HFF-Myc (cell line): ENCODE results near the gene PRKCA.

Source experiments
- DNase-seq: peaks from one replicate; pipeline ENCODE4 v3.0.0-alpha.2; 2011; ENCODE audit warnings: low read depth; ENCODE audit errors: extremely low read depth
- H3K4me3 ChIP-seq: replicated peaks from 2 replicates; pipeline ENCODE4 v1.5.1; 2011; ENCODE audit warnings: low read depth, mild to moderate bottlenecking, control low read depth, low read length
- CTCF ChIP-seq: IDR thresholded peaks from 2 replicates; pipeline ENCODE4 v1.5.1; 2012; ENCODE audit warnings: mild to moderate bottlenecking, low read depth, low read length, control low read depth; ENCODE audit errors: missing control alignments

PRKCA gene

GRCh38 chr17:66523378-66524200, 221.2 kb downstream of the PRKCA start:
- no peak for DNase-seq
- H3K4me3 ChIP-seq, result no peak overlapping the region
- TF ChIP-seq CTCF, result no peak

GRCh38 chr17:66524877-66525276, 222.5 kb downstream of the PRKCA start:
- TF ChIP-seq CTCF, result no peak
- no peak overlapping the region for H3K4me3 ChIP-seq
- DNase-seq, result no peak

GRCh38 chr17:66525338-66525737, 222.9 kb downstream of the PRKCA start:
- DNase-seq, result no peak
- H3K4me3 ChIP-seq, result no peak overlapping the region
- TF ChIP-seq CTCF, result no peak

- no peak overlapping the region for H3K4me3 ChIP-seq
- DNase-seq, result no peak
- no peak for TF ChIP-seq CTCF
Measured at GRCh38 chr17:66526827-66527226, 224.4 kb downstream of the PRKCA start.

- DNase-seq, result no peak
- no peak for TF ChIP-seq CTCF
- H3K4me3 ChIP-seq, result no peak overlapping the region
Measured at GRCh38 chr17:66527335-66527734, 224.9 kb downstream of the PRKCA start.

GRCh38 chr17:66531851-66532295, 229.5 kb downstream of the PRKCA start:
- TF ChIP-seq CTCF, result no peak
- no peak for DNase-seq
- H3K4me3 ChIP-seq, result no peak overlapping the region
